Measurements from ENCODE around the gene PPP2R2C.

DNA sequence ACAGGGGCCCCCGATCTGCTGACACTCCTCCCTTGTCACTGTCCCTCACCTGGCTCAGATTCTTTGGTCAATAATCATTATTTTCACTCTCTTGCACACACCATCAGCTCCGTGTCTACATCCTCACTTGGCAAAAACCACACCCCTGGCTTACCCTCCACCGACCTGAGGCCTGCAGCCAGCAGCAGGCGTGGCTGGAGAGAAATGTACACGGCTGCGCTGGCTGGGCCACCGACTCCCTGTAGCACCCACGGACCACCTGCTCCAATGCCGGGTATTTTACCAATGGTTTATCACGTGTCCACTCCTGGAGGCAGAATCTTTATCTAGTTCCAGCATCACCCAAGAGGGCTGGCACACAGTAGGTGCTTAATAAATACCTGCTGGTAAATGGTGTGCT, 104.3 kb downstream of the PPP2R2C start:
- no peak for TF ChIP-seq POLR2AphosphoS5 (IDR thresholded peaks at IDR 0.05)
- TF ChIP-seq, protein P1, sequence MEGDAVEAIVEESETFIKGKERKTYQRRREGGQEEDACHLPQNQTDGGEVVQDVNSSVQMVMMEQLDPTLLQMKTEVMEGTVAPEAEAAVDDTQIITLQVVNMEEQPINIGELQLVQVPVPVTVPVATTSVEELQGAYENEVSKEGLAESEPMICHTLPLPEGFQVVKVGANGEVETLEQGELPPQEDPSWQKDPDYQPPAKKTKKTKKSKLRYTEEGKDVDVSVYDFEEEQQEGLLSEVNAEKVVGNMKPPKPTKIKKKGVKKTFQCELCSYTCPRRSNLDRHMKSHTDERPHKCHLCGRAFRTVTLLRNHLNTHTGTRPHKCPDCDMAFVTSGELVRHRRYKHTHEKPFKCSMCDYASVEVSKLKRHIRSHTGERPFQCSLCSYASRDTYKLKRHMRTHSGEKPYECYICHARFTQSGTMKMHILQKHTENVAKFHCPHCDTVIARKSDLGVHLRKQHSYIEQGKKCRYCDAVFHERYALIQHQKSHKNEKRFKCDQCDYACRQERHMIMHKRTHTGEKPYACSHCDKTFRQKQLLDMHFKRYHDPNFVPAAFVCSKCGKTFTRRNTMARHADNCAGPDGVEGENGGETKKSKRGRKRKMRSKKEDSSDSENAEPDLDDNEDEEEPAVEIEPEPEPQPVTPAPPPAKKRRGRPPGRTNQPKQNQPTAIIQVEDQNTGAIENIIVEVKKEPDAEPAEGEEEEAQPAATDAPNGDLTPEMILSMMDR (IDR thresholded peaks at IDR 0.05), result no peak
